GM19455 (cell line): ENCODE results near the gene APLP1.
"Not testable (repeated sequence)": the region's sequence is repeated elsewhere in the genome, so short reads cannot be mapped to it uniquely, and the experiment has no call there.

Experiments
- ATAC-seq: cut with Tn5 transposase; IDR thresholded peaks from one replicate; pipeline ENCODE4 v1.9.1; 2021; ENCODE audit not compliant: unreplicated experiment

Gene APLP1

GRCh38 chr19:35852029-35852780 is 16.2 kb upstream of the APLP1 start, which contains the start of gene NPHS1:
Gene NPHS1, minus strand, starts transcription at chr19:35852504. Its CDS starts 667 bp downstream, at chr19:35851837.
- no peak for ATAC-seq

GRCh38 chr19:35853038-35853756 is 15.2 kb upstream of the APLP1 start:
- ATAC-seq = no peak

GRCh38 chr19:35856546-35857149 is 11.7 kb upstream of the APLP1 start, which contains the start of gene KIRREL2:
Gene KIRREL2, plus strand, starts transcription at chr19:35856911. Its CDS starts 209 bp downstream, at chr19:35857120.
- no peak for ATAC-seq

- ATAC-seq = no peak
Measured at GRCh38 chr19:35858311-35858710, 10.1 kb upstream of the APLP1 start.

- ATAC-seq = no peak
Measured at GRCh38 chr19:35859414-35859813, 9.0 kb upstream of the APLP1 start.

GRCh38 chr19:35860436-35860817 is 7.9 kb upstream of the APLP1 start:
- ATAC-seq = no peak

GRCh38 chr19:35860818-35861639 is 7.3 kb upstream of the APLP1 start:
- ATAC-seq = no peak

GRCh38 chr19:35861640-35862160 is 6.7 kb upstream of the APLP1 start:
- ATAC-seq = no peak

GRCh38 chr19:35862528-35862927 is 5.8 kb upstream of the APLP1 start:
- ATAC-seq = no peak

GRCh38 chr19:35863018-35863417 is 5.4 kb upstream of the APLP1 start:
- ATAC-seq = no peak

GRCh38 chr19:35868823-35869326 is 501 bp downstream of the APLP1 start:
- no peak for ATAC-seq

- no peak for ATAC-seq
Measured at GRCh38 chr19:35869327-35870123, 1.2 kb downstream of the APLP1 start.

GRCh38 chr19:35870124-35870736 is 1.9 kb downstream of the APLP1 start:
- not testable (repeated sequence) for ATAC-seq

- ATAC-seq = no peak
Measured at GRCh38 chr19:35870798-35871197, 2.4 kb downstream of the APLP1 start.

GRCh38 chr19:35871611-35872010 is 3.2 kb downstream of the APLP1 start:
- no peak for ATAC-seq

GRCh38 chr19:35872180-35872579 is 3.8 kb downstream of the APLP1 start:
- no peak for ATAC-seq

GRCh38 chr19:35874392-35874930 is 6.1 kb downstream of the APLP1 start:
- no peak for ATAC-seq

- no peak for ATAC-seq
Measured at GRCh38 chr19:35879068-35879467, 10.7 kb downstream of the APLP1 start.

GRCh38 chr19:35879770-35880317 is 11.5 kb downstream of the APLP1 start:
- no peak for ATAC-seq
